ENCODE data around the gene ZMYM4.

DNA sequence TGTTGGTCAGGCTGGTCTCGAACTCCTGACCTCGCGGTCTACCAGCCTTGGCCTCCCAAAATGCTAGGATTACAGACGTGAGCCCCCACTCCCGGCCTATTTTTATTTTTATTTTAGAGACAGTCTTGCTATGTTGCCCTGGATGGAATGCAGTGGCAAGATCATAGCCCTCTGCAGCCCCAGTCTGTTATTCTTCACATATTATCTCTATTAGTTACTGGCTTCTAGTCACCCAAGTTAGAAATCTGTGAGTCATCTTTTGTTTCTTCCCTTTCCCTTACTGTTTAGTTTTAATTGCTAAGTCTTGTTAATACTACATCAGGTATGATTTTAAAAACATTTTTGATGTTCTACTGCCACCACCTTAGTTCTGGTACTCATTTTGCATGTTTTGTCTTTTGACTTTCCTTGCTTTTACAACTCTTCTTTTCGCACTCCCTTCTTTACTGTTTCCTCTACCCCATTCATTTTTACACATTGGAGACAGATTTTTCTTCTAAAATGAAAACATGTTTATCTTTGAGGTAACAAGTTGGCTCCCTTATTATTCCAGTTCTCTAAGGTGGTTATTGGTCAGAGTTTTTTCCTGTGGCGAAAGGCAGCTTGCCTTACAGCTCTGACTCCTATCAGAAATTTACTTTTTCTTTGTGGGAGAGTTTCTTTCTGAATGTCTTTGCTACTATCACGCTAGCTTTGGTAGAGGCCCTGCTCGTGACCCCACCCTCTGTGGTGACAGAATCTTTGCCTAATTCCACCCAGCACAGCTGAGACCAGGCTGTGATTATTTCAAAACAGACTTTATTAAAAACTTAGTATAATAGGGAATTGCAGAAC is 19.5 kb downstream of the ZMYM4 start:
- TF ChIP-seq, protein P1, sequence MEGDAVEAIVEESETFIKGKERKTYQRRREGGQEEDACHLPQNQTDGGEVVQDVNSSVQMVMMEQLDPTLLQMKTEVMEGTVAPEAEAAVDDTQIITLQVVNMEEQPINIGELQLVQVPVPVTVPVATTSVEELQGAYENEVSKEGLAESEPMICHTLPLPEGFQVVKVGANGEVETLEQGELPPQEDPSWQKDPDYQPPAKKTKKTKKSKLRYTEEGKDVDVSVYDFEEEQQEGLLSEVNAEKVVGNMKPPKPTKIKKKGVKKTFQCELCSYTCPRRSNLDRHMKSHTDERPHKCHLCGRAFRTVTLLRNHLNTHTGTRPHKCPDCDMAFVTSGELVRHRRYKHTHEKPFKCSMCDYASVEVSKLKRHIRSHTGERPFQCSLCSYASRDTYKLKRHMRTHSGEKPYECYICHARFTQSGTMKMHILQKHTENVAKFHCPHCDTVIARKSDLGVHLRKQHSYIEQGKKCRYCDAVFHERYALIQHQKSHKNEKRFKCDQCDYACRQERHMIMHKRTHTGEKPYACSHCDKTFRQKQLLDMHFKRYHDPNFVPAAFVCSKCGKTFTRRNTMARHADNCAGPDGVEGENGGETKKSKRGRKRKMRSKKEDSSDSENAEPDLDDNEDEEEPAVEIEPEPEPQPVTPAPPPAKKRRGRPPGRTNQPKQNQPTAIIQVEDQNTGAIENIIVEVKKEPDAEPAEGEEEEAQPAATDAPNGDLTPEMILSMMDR (IDR thresholded peaks at IDR 0.05; ENCODE audit: insufficient read depth, low read length): no peak
- TF ChIP-seq POLR2AphosphoS5 (IDR thresholded peaks at IDR 0.05; ENCODE audit: low read depth): no peak
